Activated T-cell treated with anti-CD3 and anti-CD28 coated beads, Interleukin-2, amount 50 U/mL, for 72 hours (primary cell): Measurements from ENCODE around the gene ATXN10. TPM values are rescaled to one million over a fixed set of nuclear protein-coding genes. Genes with fewer than 3 reads are reported as not detected.

Experiments used
- ATAC-seq, 2 donors: fragments of 150-1000 bp; cut with Tn5 transposase; replicated peaks in 1 of 2; 2 replicates each; pipeline ENCODE4 v1.10.0; 2021; ENCODE audit warnings: moderate library complexity in 2 of 2, mild to moderate bottlenecking in 1 of 2
- DNase-seq, 2 donors: peaks; one replicate each; pipeline ENCODE4 v3.0.0; 2021 to 2022; ENCODE audit warnings: mixed read lengths in 1 of 2
- H3K27ac Mint-ChIP-seq: one replicate; pipeline ENCODE4 v1.8.0; 2022; ENCODE audit warnings: mild to moderate bottlenecking, moderate library complexity, mixed read lengths
- H3K27me3 Mint-ChIP-seq: one replicate; pipeline ENCODE4 v1.8.0; 2022; ENCODE audit warnings: low read depth, mixed read lengths
- H3K36me3 Mint-ChIP-seq, 2 donors: one replicate each; pipeline ENCODE4 v1.8.0; 2022; ENCODE audit warnings: mixed read lengths in 2 of 2, mild to moderate bottlenecking in 1 of 2; ENCODE audit not compliant: insufficient read depth in 2 of 2
- H3K4me1 Mint-ChIP-seq: one replicate; pipeline ENCODE4 v1.8.0; 2022; ENCODE audit warnings: low read depth, mixed read lengths
- H3K4me3 Mint-ChIP-seq, 2 donors: one replicate each; pipeline ENCODE4 v1.8.0; 2022; ENCODE audit warnings: mild to moderate bottlenecking in 2 of 2, mixed read lengths in 2 of 2, moderate library complexity in 2 of 2
- H3K9me3 Mint-ChIP-seq, 2 donors: one replicate each; pipeline ENCODE4 v1.8.0; 2022; ENCODE audit warnings: mixed read lengths in 2 of 2
- total RNA-seq, 2 donors: library from RNA; stranded (reverse); gene quantifications; one replicate each; pipeline ENCODE4 v1.2.3, GENCODE V29; 2022

Gene ATXN10
- total RNA-seq, 2 donors from 2014 or later, result 88.7 to 93.9 TPM

DNA sequence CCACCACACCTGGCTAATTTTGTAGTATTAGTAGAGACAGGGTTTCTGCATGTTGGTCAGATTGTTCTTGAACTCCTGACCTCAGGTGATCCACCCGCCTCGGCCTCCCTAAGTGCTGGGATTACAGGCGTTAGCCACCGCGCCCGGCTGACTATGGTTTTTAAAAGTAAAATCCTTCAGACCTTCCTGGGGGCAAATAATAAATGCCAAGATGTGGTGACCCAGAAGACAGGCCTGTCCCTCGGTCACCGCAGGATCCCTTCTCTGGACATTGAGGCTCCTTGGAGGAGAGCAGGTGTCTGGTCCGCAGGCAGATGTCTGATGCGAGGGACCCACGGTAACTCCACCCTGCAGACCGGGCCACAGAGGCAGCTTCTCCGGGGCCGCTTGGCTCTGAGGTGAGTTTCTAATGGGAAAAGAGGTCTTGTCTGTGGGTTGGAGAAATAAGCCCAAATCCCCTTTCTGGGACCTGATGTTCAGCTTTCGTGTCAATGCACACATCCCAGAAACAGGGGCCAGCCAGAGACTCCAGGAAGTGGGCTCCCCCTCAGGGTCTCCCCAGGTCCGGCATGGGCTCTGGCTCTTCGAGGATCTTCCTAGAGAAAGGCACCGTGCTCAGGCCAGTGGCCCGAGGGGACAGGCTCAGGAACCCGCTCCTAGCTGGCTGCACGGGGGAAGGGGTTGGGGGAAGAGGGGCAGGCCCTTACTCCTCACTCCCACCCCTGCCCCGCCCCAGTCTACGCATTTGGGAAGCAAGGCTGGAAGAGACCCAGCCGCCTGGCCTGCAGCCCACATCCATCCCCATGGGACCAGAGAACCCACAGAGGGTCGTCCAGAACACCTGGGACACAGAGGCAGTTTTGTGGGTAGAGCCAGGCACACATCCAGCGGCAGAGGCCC, 204.8 kb downstream of the ATXN10 start:
- Mint-ChIP-seq H3K4me1 (no peaks in the 10 kb centered on the region), H3K36me3 (peaks cover 2 to 6% of the 10 kb centered on the region in 2 donors), H3K27me3 (peaks cover 30% of the 10 kb centered on the region), H3K4me3 (no peak overlapping the region), H3K27ac (no peak overlapping the region), H3K9me3 (peaks cover 5% of the 10 kb centered on the region in 2 donors)
- no peak for DNase-seq
- no peak for ATAC-seq

DNA sequence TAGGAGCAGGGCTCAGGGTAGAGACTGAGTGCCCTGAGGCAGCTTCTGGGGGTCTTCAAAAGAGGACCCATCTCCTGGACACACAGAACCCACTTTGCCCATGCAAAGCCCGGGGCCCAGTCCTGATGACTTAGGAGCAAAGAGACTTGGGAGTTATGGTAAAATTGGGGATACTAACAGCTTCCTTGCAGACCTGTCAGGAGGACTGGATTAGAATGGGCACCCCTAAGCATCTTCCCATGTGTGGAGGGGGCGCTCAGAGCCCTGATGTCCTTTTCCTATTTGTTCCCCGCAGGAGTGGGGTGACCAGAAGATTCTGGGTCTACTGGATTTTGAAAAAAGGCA, 205.4 kb downstream of the ATXN10 start:
- no peak overlapping the region for H3K27ac Mint-ChIP-seq
- no peaks in the 10 kb centered on the region for H3K4me1 Mint-ChIP-seq
- H3K36me3 Mint-ChIP-seq, result peaks cover 2 to 6% of the 10 kb centered on the region in 2 donors
- H3K9me3 Mint-ChIP-seq, result peaks cover 5% of the 10 kb centered on the region in 2 donors
- H3K4me3 Mint-ChIP-seq, result no peak overlapping the region
- ATAC-seq (no peak), DNase-seq (no peak)
- peaks cover 30% of the 10 kb centered on the region for H3K27me3 Mint-ChIP-seq

DNA sequence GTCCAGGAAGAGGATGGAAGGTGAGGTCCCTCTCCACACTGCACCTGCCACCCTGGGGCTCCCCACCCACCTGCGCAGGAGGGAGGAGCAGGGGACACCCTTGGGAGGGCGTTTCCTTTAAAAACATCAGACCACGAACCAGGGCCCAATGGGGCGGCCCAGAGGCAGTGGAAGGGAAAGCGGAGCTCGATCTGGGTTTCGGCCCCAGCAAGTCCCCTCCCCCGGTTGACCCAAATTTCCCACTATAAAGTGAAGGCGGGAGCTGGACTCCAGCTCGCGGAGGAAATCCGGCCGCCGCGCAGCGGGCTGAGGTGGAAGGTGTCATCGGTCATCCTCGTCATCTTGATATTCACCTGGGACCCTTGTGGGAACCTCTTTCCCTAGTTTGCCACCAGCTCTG, 206.0 kb downstream of the ATXN10 start:
- H3K27me3 Mint-ChIP-seq, result peaks cover 30% of the 10 kb centered on the region
- no peak for DNase-seq

GRCh38 chr22:45878051-45878781, 206.6 kb downstream of the ATXN10 start:
- no peak for DNase-seq
- no peaks in the 10 kb centered on the region for H3K9me3 Mint-ChIP-seq
- no peak overlapping the region for H3K4me3 Mint-ChIP-seq
- H3K27me3 Mint-ChIP-seq, result peaks cover 30% of the 10 kb centered on the region
- no peak for ATAC-seq
- H3K27ac Mint-ChIP-seq, result no peak overlapping the region
- H3K36me3 Mint-ChIP-seq, result peaks cover 0 to 2% of the 10 kb centered on the region in 2 donors
- H3K4me1 Mint-ChIP-seq, result no peaks in the 10 kb centered on the region

More for the DNA sequence above, 206.0 kb downstream of the ATXN10 start:
- ATAC-seq, result no peak
- Mint-ChIP-seq H3K27ac (no peak overlapping the region), H3K9me3 (peaks cover 4% of the 10 kb centered on the region in 2 donors), H3K4me1 (no peaks in the 10 kb centered on the region), H3K4me3 (no peak overlapping the region), H3K36me3 (peaks cover 1 to 5% of the 10 kb centered on the region in 2 donors)

GRCh38 chr22:45878901-45879551, 207.4 kb downstream of the ATXN10 start:
- Mint-ChIP-seq H3K9me3 (no peaks in the 10 kb centered on the region), H3K36me3 (no peaks in the 10 kb centered on the region)
- no peak for DNase-seq

DNA sequence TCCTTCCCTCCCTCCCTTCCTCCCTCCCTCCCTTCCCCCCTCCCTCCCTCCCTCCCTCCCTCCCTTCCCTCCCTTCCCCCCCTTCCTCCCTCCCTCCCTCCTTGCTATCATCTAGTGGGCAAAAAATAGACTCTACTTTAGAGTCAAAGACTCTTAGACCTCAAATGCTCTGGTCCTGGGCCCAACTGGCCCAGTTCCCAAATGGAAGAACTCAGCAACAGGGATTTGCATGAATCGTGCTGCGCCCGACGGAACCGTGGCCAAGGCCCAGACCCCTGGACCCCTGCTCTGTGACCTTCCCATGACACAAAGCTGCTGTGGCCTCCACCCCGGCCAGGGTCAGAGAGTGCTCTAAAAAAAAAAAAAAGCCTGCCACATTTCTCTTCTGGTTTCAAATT, 207.9 kb downstream of the ATXN10 start:
- no peak overlapping the region for H3K27ac Mint-ChIP-seq
- H3K27me3 Mint-ChIP-seq, result peaks cover 30% of the 10 kb centered on the region
- no peak overlapping the region for H3K4me3 Mint-ChIP-seq
- no peak for ATAC-seq
- no peaks in the 10 kb centered on the region for H3K36me3 Mint-ChIP-seq
- no peaks in the 10 kb centered on the region for H3K4me1 Mint-ChIP-seq
- H3K9me3 Mint-ChIP-seq, result no peaks in the 10 kb centered on the region
- no peak for DNase-seq

More at GRCh38 chr22:45878901-45879551, 207.4 kb downstream of the ATXN10 start:
- H3K27me3 Mint-ChIP-seq, result peaks cover 30% of the 10 kb centered on the region
- H3K27ac Mint-ChIP-seq, result no peak overlapping the region
- H3K4me1 Mint-ChIP-seq, result no peaks in the 10 kb centered on the region
- no peak for ATAC-seq
- no peak overlapping the region for H3K4me3 Mint-ChIP-seq

DNA sequence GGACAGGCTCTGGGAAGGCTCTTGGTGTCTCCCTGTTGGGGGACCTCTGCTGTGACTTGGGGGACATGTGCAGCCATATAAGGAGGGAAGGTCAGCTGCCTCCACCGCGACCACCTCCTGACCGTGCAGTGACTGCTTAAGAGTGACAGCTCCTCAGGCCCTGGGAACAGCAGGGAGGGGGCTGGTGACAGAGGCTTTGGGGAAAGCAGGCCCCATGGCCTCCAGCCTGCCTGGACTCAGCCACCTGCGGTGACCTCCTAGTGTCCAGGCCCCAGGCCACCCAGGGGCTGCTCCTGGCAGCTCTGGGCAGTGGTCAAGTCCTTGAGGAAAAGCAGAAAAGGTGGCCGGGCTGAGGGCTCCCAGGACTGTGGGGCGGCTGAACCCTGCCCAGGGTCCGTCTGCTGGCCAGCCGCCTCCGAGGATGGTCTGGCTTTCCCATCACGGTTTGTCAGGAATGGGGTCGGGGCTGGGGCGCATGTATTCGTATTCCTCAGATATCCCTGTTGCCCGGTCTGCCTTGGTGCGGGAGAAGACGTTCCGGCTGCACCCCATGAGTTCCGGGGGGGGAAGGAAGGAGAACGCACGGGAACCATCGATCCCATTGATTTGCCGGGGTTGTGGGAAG, 208.6 kb downstream of the ATXN10 start:
- Mint-ChIP-seq H3K4me1 (no peaks in the 10 kb centered on the region), H3K27ac (no peak overlapping the region), H3K27me3 (peaks cover 30% of the 10 kb centered on the region), H3K4me3 (no peak overlapping the region), H3K36me3 (no peaks in the 10 kb centered on the region), H3K9me3 (no peaks in the 10 kb centered on the region)
- ATAC-seq (no peak), DNase-seq (no peak)

DNA sequence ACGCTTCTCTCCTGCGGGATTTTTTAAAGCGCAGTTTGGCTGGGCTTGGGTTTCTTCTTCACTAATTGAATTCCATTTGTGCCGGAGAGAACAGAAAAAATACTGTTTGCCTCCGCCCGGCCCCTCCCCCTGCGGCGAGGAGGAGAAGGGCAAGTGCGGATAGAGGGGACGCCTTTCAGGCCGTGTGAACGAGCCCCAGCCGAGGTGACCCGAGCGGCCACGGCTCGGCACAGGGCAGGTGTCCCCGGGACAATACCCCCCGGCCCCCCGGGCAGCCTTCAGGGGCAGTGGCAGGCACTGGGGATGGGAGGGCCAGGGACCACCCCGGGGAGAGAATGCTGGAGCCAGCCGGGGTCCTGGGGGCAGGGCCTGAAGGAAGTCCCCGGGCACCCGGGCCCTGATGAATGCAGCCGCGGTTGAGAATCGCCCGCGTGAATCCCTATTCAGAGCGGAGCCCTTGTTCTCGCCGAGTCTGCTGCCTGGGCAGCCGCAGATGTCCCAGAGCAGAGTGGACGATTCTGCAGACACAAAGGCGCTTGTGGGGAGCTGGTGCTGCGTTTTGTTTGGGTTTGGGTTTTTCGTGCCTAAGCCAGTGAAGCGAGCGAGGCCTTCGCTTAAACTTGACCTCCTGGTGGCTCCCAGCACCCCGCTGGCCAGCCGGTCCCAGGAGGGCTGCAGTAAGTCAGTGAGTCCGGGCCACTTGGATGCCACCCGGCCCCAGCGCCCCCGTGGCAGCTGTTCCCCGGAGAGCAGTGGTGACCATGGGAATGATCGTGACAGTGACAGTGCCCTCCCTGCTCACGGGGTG, 209.3 kb downstream of the ATXN10 start:
- Mint-ChIP-seq H3K27ac (no peak overlapping the region), H3K36me3 (no peaks in the 10 kb centered on the region), H3K4me3 (no peak overlapping the region), H3K4me1 (no peaks in the 10 kb centered on the region), H3K27me3 (peaks cover 30% of the 10 kb centered on the region), H3K9me3 (no peaks in the 10 kb centered on the region)
- DNase-seq (no peak), ATAC-seq (no peak)

DNA sequence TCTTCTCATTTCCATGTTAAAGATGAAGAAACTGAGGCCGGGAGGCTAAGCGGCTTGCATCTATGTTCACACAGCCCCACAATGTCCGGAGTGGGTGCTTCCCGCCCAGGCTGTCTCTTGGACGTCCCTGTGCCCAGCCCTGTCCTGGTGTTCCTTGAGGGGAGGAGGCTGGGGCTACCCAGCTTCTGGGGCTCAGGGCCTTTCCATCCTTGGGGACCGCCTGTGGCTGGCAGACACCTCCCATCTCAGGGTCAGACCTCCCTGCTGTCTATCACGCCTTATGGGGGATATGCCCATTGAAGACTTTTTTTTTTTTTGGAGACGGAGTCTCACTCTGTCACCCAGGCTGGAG, 209.9 kb downstream of the ATXN10 start:
- no peaks in the 10 kb centered on the region for H3K4me1 Mint-ChIP-seq
- H3K36me3 Mint-ChIP-seq, result no peaks in the 10 kb centered on the region
- H3K27me3 Mint-ChIP-seq, result peaks cover 30% of the 10 kb centered on the region
- DNase-seq, result no peak
- no peak for ATAC-seq
- no peaks in the 10 kb centered on the region for H3K9me3 Mint-ChIP-seq
- no peak overlapping the region for H3K4me3 Mint-ChIP-seq
- H3K27ac Mint-ChIP-seq, result no peak overlapping the region

DNA sequence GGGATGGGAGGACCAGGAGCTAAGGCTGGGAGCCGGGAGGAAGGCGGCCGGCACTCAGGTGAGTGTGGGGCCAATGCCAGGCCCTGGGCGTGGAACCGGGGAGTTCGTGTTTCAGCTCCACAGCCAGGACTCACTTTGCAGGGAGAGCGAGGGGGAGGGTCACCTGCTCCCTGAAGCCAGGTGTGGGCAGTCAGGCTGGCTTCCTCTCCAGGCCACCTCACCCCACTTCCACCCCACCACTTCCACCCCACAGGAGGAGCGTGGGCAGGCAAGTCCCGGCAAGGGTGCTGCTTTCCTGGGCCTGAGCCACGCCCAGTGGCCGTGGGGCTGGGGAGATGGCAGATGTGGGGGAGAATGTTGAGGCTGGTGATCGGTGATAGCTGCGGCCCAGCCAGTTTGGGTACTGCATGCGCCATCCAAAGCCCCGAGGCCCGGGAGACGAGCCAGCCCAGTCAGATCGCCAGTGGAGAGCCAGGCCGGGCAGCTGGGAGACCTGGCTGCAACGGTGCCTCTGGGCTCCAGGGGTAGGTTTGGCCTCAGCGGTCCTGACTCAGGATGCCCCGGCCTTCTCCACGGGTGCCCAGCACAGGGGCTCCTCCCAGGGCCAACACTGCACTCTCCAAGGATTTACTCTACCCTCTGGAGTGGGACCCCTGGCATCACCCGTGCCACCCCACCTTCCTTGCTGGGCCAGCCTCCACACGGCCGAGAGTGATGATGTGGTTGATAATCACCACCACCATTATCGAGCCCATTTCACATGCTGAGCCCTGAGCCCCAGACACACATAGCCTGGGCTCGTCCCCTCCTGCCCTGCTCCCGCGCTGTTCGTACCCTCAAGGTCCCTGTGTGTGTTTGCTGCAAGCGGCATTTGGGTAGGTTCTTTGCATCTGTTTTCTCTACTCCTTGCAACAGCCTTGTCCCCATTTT, 211.5 kb downstream of the ATXN10 start:
- DNase-seq (no peak), ATAC-seq (no peak)
- no peak overlapping the region for H3K4me3 Mint-ChIP-seq
- H3K27ac Mint-ChIP-seq, result no peak overlapping the region
- H3K4me1 Mint-ChIP-seq, result no peaks in the 10 kb centered on the region
- no peaks in the 10 kb centered on the region for H3K9me3 Mint-ChIP-seq
- no peaks in the 10 kb centered on the region for H3K36me3 Mint-ChIP-seq
- H3K27me3 Mint-ChIP-seq, result peaks cover 22% of the 10 kb centered on the region

GRCh38 chr22:45883811-45884170, 212.2 kb downstream of the ATXN10 start:
- H3K36me3 Mint-ChIP-seq, result no peaks in the 10 kb centered on the region
- ATAC-seq (no peak), DNase-seq (no peak)
- no peaks in the 10 kb centered on the region for H3K9me3 Mint-ChIP-seq
- no peaks in the 10 kb centered on the region for H3K4me1 Mint-ChIP-seq
- H3K4me3 Mint-ChIP-seq, result no peak overlapping the region
- H3K27ac Mint-ChIP-seq, result no peak overlapping the region
- H3K27me3 Mint-ChIP-seq, result peaks cover 18% of the 10 kb centered on the region
